SK-N-SH (cell line): Measurements from ENCODE around the gene TRIM4. TPM values are rescaled to one million over a fixed set of nuclear protein-coding genes. Genes with fewer than 3 reads are reported as not detected.
A peak's percentile ranks its signal among the peaks of the same experiment; 100 is the strongest.

Source experiments
- CTCF ChIA-PET: fragments of 300-600, 350-600 bp; formaldehyde crosslinking; extraction: SDS; loops from one replicate; lab custom pipeline; 2021; lab: Yijun Ruan, JAX
- POLR2A ChIA-PET: fragments of 350-600 bp; sonication (Branson Sonifier 250); formaldehyde crosslinking; extraction: SDS; loops from one replicate; lab custom pipeline; 2020; ENCODE audit warnings: antibody characterized with exemption, inconsistent platforms; lab: Yijun Ruan, JAX
- DNase-seq: peaks from one replicate; pipeline ENCODE4 v3.0.0; 2012
- H2AFZ ChIP-seq: fragments of 200-600 bp; sonication (generic); 2 replicates; pipeline ENCODE4 v1.8.1; 2016; ENCODE audit warnings: antibody characterized with exemption, mild to moderate bottlenecking, low read depth
- H3F3A ChIP-seq: fragments of 200-600 bp; sonication (generic); replicated peaks from 2 replicates; pipeline ENCODE3; 2016; ENCODE audit warnings: antibody characterized with exemption, mild to moderate bottlenecking; ENCODE audit not compliant: insufficient read depth
- H3K27ac ChIP-seq, 2 experiments: fragments of 200-500 bp in 1 of 2; fragments of 200-600 bp in 1 of 2; sonication (Bioruptor generic) in 1 of 2; sonication (generic), shearing (Covaris generic) in 1 of 2; 2 replicates each; pipeline versions ENCODE4 v1.5.1 to v1.6.1; 2014 to 2016; ENCODE audit warnings: low read depth in 2 of 2, inconsistent platforms in 1 of 2, low read length in 1 of 2, mild to moderate bottlenecking in 1 of 2, mixed read lengths in 1 of 2
- H3K27me3 ChIP-seq: fragments of 200-600 bp; sonication (generic), shearing (Covaris generic); 2 replicates; pipeline ENCODE4 v1.6.1; 2016; ENCODE audit warnings: mixed run types; ENCODE audit not compliant: insufficient read depth
- H3K36me3 ChIP-seq, 2 experiments: fragments of 200-500 bp in 1 of 2; fragments of 200-600 bp in 1 of 2; sonication (Bioruptor generic) in 1 of 2; sonication (generic) in 1 of 2; replicated peaks in 1 of 2; 2 replicates each; pipeline versions ENCODE3 to v1.5.1; 2014 to 2016; ENCODE audit warnings: low read length in 1 of 2, mild to moderate bottlenecking in 1 of 2; ENCODE audit not compliant: insufficient read depth in 2 of 2, control insufficient read depth in 1 of 2
- H3K4me1 ChIP-seq, 2 experiments: fragments of 200-500 bp in 1 of 2; fragments of 200-600 bp in 1 of 2; sonication (Bioruptor generic) in 1 of 2; sonication (generic), shearing (Covaris generic) in 1 of 2; 2 replicates each; pipeline versions ENCODE4 v1.5.1 to v1.6.1; 2014 to 2016; ENCODE audit warnings: low read depth in 1 of 2, low read length in 1 of 2, mixed run types in 1 of 2; ENCODE audit not compliant: insufficient read depth in 2 of 2, control insufficient read depth in 1 of 2
- H3K4me2 ChIP-seq: fragments of 200-600 bp; sonication (generic), shearing (Covaris generic); 2 replicates; pipeline ENCODE4 v1.6.1; 2017; ENCODE audit warnings: mixed run types
- H3K4me3 ChIP-seq, 2 experiments: fragments of 200-500 bp in 1 of 2; fragments of 200-600 bp in 1 of 2; sonication (Bioruptor generic) in 1 of 2; sonication (generic), shearing (Covaris generic) in 1 of 2; 2 replicates each; pipeline versions ENCODE4 v1.5.1 to v1.8.1; 2014 to 2016; ENCODE audit warnings: low read depth in 2 of 2, inconsistent platforms in 1 of 2, low read length in 1 of 2, mild to moderate bottlenecking in 1 of 2, mixed read lengths in 1 of 2, moderate library complexity in 1 of 2
- H3K79me2 ChIP-seq: fragments of 200-600 bp; sonication (generic); 2 replicates; pipeline ENCODE4 v1.8.1; 2017; ENCODE audit warnings: mild to moderate bottlenecking; ENCODE audit not compliant: insufficient read depth
- H3K9ac ChIP-seq: fragments of 200-600 bp; sonication (generic); 2 replicates; pipeline ENCODE4 v1.6.1; 2017; ENCODE audit warnings: mixed run types
- H3K9me2 ChIP-seq: fragments of 200-600 bp; sonication (generic); 2 replicates; pipeline ENCODE4 v1.6.1; 2017; ENCODE audit warnings: mixed run types
- H3K9me3 ChIP-seq: fragments of 200-600 bp; sonication (generic); 2 replicates; pipeline ENCODE4 v1.6.1; 2017; ENCODE audit warnings: mixed run types, mild to moderate bottlenecking, moderate library complexity
- H4K20me1 ChIP-seq: fragments of 200-600 bp; sonication (generic); 2 replicates; pipeline ENCODE4 v1.6.1; 2017; ENCODE audit warnings: mild to moderate bottlenecking, mixed run types; ENCODE audit not compliant: insufficient read depth
- NFIC ChIP-seq: IDR thresholded peaks from 2 replicates; pipeline ENCODE4 v1.4.0; 2012; ENCODE audit warnings: borderline replicate concordance
- PBX3 ChIP-seq: IDR thresholded peaks from 2 replicates; pipeline ENCODE4; 2012
- POLR2AphosphoS5 ChIP-seq: IDR thresholded peaks from 2 replicates; pipeline ENCODE4 v1.6.1; 2012; ENCODE audit warnings: low read depth, low read length
- WGBS: methylation state at CpG from one replicate; pipeline ENCODE4 v1.1.6; 2017; ENCODE audit warnings: low lambda C conversion rate; 5-methylcytosine and 5-hydroxymethylcytosine counted together
- polyA plus RNA-seq, 3 experiments: library from polyadenylated mRNA; depleted of rRNA; stranded (reverse); fragments of >200 nt; gene quantifications; 2 replicates each; pipeline ENCODE4 v1.2.3, GENCODE V29; 2012
- TF ChIP-seq, protein P1 (sequence below): IDR thresholded peaks from 2 replicates; pipeline ENCODE4 v1.4.0; 2012; ENCODE audit warnings: low read depth

Gene TRIM4
- polyA plus RNA-seq, 1 of the 3 experiments (the other 2 are of a cell fraction): 6.6 TPM

GRCh38 chr7:99860281-99861127 lies 58.8 kb downstream of the TRIM4 start:
- no peaks in the 10 kb centered on the region for H3K79me2 ChIP-seq
- H3K27me3 ChIP-seq: no peaks in the 10 kb centered on the region; the same call in 1 of the 2 replicates
- 21% methylated on average over 15 of the region's 15 CpGs for WGBS
- H3K9me2 ChIP-seq: no peaks in the 10 kb centered on the region
- no peak overlapping the region for H2AFZ ChIP-seq
- no peak for DNase-seq
- TF ChIP-seq, protein P1, sequence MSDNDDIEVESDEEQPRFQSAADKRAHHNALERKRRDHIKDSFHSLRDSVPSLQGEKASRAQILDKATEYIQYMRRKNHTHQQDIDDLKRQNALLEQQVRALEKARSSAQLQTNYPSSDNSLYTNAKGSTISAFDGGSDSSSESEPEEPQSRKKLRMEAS: 0 out of 2 replicates have a peak, but pooled peaks have one; percentile 22
- TF ChIP-seq NFIC: peak; percentile 49; the same call in 1 of the 2 replicates
- no peak for TF ChIP-seq POLR2AphosphoS5
- TF ChIP-seq, all 33 proteins: peak for 2
- Histone ChIP-seq H3K9me3 (no peaks in the 10 kb centered on the region), H3K36me3 (no peaks in the 10 kb centered on the region), H3K27ac (no peak overlapping the region), H3K4me1 (peaks cover 0 to 5% of the 10 kb centered on the region in 2 experiments; a peak in 1 of 4 replicates), H4K20me1 (no peaks in the 10 kb centered on the region), H3F3A (no peaks in the 10 kb centered on the region), H3K9ac (no peak overlapping the region), H3K4me3 (no peak overlapping the region), H3K4me2 (peak overlapping the region; percentile 44)
- CTCF ChIA-PET: no interaction called here
- POLR2A ChIA-PET: no interaction called here

DNA sequence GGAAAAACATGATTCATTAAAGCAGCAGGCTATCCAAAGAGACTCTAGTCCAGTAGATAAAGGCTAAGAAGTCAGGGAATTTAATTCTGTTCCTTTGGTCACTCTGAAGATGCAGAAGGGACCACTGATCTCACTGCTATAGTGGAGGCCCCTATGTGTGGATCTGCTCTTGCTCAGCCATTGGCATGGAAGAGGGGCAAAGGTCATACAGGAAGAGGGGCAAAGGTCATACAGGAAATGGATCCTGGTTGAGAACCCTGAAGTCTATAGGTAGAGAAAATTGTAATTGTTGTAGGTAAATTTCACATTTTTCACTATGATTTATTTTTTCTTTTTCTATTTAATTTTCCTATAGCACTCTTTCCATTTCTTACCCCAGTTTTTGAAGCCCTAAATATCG lies 64.1 kb downstream of the TRIM4 start:
- CTCF ChIA-PET: no interaction called here

More for the DNA sequence above, 64.1 kb downstream of the TRIM4 start:
- no peaks in the 10 kb centered on the region for H3K9me2 ChIP-seq
- no peaks in the 10 kb centered on the region for H3F3A ChIP-seq
- H3K79me2 ChIP-seq: no peaks in the 10 kb centered on the region
- POLR2A ChIA-PET: no interaction called here
- H3K4me2 ChIP-seq: no peak overlapping the region
- no peak for TF ChIP-seq PBX3
- no peak overlapping the region for H3K9ac ChIP-seq
- 4% methylated on average over 1 of the region's 1 CpG for WGBS
- no peaks in the 10 kb centered on the region for H3K36me3 ChIP-seq
- H3K4me3 ChIP-seq: no peak overlapping the region
- no peak for DNase-seq
- H2AFZ ChIP-seq: no peak overlapping the region
- peaks cover 0 to under 1% of the 10 kb centered on the region in 2 experiments; a peak in 1 of 4 replicates for H3K4me1 ChIP-seq
- H3K27me3 ChIP-seq: peaks cover 12% of the 10 kb centered on the region; the same call in 1 of the 2 replicates
- no peak overlapping the region for H3K27ac ChIP-seq
- H3K9me3 ChIP-seq: no peaks in the 10 kb centered on the region
- H4K20me1 ChIP-seq: no peaks in the 10 kb centered on the region
